Stimulated activated naive CD8-positive, alpha-beta T cell treated with anti-CD3 and anti-CD28 coated beads, Interleukin-15, Interleukin-2, amounts not matched to agents 100 ng/mL and 50 ng/mL, for 24 hours (primary cell): ENCODE results near the gene FAF1.
"Not testable (repeated sequence)": the region's sequence is repeated elsewhere in the genome, so short reads cannot be mapped to it uniquely, and the experiment has no call there.

Experiments used
- H3K27ac Mint-ChIP-seq: one replicate; pipeline ENCODE4 v1.8.0; 2021; ENCODE audit warnings: mild to moderate bottlenecking, mixed read lengths
- H3K27me3 Mint-ChIP-seq: one replicate; pipeline ENCODE4 v1.8.0; 2021; ENCODE audit warnings: mixed read lengths
- H3K36me3 Mint-ChIP-seq: one replicate; pipeline ENCODE4 v1.8.0; 2021; ENCODE audit warnings: low read depth, mixed read lengths
- H3K4me1 Mint-ChIP-seq: one replicate; pipeline ENCODE4 v1.8.0; 2021; ENCODE audit warnings: low read depth, mixed read lengths
- H3K4me3 Mint-ChIP-seq: one replicate; pipeline ENCODE4 v1.8.0; 2021; ENCODE audit warnings: mild to moderate bottlenecking, mixed read lengths
- H3K9me3 Mint-ChIP-seq: one replicate; pipeline ENCODE4 v1.8.0; 2021; ENCODE audit warnings: mixed read lengths

FAF1 gene

GRCh38 chr1:50952566-50952965, 7.5 kb downstream of the FAF1 start:
- peaks cover 51% of the 10 kb centered on the region for H3K4me1 Mint-ChIP-seq
- not testable (repeated sequence) for H3K27me3 Mint-ChIP-seq, H3K27ac Mint-ChIP-seq, H3K9me3 Mint-ChIP-seq, H3K4me3 Mint-ChIP-seq
- peaks cover 18% of the 10 kb centered on the region for H3K36me3 Mint-ChIP-seq

- H3K4me1 Mint-ChIP-seq: peaks cover 42% of the 10 kb centered on the region
- H3K27ac Mint-ChIP-seq: no peak overlapping the region
- no peak overlapping the region for H3K4me3 Mint-ChIP-seq
- H3K9me3 Mint-ChIP-seq: no peaks in the 10 kb centered on the region
- no peaks in the 10 kb centered on the region for H3K27me3 Mint-ChIP-seq
- H3K36me3 Mint-ChIP-seq: peaks cover 22% of the 10 kb centered on the region
These were observed 9.7 kb downstream of the FAF1 start for GRCh38 chr1:50950396-50950795.

- peaks cover 29% of the 10 kb centered on the region for H3K36me3 Mint-ChIP-seq
- no peaks in the 10 kb centered on the region for H3K9me3 Mint-ChIP-seq
- no peak overlapping the region for H3K4me3 Mint-ChIP-seq
- no peak overlapping the region for H3K27ac Mint-ChIP-seq
- H3K4me1 Mint-ChIP-seq: peaks cover 40% of the 10 kb centered on the region
- no peaks in the 10 kb centered on the region for H3K27me3 Mint-ChIP-seq
These were observed 10.6 kb downstream of the FAF1 start for GRCh38 chr1:50949286-50949982.

DNA sequence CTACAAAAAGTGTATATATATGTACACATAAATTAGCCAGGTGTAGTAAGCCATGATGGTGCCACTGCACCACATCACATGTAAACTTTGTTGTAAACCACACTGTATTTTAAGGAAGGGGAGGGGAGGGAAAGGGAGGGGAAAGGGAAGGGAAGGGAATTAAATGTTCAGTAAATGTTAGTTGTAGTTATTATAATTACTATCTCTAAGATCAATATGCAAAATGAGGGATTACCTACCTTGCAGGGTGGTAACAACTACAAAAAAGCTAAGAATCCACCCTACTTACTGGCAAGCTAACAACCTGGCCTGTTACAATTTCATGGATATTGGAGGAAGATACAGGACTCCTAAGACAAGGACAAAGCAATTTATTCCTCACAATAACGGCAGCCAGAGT, 17.7 kb downstream of the FAF1 start:
- H3K4me1 Mint-ChIP-seq: peaks cover 16% of the 10 kb centered on the region
- no peaks in the 10 kb centered on the region for H3K27me3 Mint-ChIP-seq
- H3K36me3 Mint-ChIP-seq: peaks cover 23% of the 10 kb centered on the region
- H3K9me3 Mint-ChIP-seq: no peaks in the 10 kb centered on the region
- no peak overlapping the region for H3K27ac Mint-ChIP-seq
- no peak overlapping the region for H3K4me3 Mint-ChIP-seq

DNA sequence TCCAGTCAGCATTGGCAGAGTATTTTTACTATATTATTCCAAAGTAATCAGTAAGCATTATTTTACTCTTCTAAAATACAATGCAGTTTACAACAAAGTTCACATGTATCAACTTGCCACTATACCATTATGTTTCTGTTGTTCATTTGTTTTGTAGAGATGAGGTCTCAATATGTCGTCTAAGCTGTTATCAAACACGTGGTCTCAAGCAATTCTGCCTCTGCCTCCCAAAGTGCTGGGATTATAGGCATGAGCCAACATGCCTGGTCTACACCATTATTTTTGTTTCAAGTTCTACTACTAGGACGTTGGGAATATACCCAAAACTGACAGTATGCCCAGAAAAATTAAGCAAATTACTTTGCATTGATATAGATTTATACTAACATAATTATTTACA, 19.8 kb downstream of the FAF1 start:
- Mint-ChIP-seq H3K4me1 (peaks cover 31% of the 10 kb centered on the region), H3K4me3 (no peak overlapping the region), H3K27ac (no peak overlapping the region), H3K36me3 (peaks cover 19% of the 10 kb centered on the region), H3K9me3 (no peaks in the 10 kb centered on the region), H3K27me3 (no peaks in the 10 kb centered on the region)

- Mint-ChIP-seq H3K27ac (no peak overlapping the region), H3K36me3 (peaks cover 13% of the 10 kb centered on the region), H3K9me3 (no peaks in the 10 kb centered on the region), H3K4me1 (peaks cover 36% of the 10 kb centered on the region), H3K27me3 (no peaks in the 10 kb centered on the region), H3K4me3 (no peak overlapping the region)
These were observed 23.7 kb downstream of the FAF1 start for GRCh38 chr1:50936321-50936720.

DNA sequence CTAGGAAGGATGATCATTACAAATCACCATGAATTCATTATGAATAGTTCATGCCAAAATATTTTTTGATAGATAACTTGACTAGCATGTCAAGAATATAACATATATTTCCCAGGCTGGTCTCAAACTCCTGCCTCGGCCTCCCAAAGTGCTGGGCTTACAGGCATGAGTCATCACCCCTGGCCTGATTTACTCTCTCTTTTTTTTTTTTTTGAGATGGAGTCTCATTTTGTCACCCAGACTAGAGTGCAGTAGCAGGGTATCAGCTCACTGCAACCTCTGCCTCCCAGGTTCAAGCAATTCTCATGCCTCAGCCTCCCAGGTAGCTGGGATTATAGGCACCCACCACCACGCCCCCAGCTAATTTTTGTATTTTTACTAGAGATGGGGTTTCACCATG, 24.8 kb downstream of the FAF1 start:
- not testable (repeated sequence) for H3K9me3 Mint-ChIP-seq, H3K27ac Mint-ChIP-seq, H3K27me3 Mint-ChIP-seq, H3K4me3 Mint-ChIP-seq
- Mint-ChIP-seq H3K36me3 (peaks cover 15% of the 10 kb centered on the region), H3K4me1 (peaks cover 47% of the 10 kb centered on the region)

DNA sequence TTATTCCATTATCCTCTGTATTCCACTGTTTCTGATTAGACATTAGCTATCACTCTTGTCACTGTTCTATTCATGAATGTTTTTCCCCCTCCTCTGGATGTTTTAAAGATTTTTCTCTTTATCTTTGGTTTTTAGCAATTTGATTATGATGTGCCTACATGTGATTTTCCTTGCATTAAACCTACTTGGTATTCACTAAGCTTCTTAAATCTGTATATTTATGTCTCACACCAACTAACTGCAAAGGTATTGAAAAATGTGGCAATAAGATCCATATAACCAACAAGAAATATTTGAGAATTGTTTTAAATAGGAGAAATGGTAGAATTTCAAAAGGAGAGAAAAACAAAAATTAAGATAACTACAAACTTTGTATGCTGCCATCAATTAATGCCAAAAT, 25.2 kb downstream of the FAF1 start:
- no peaks in the 10 kb centered on the region for H3K9me3 Mint-ChIP-seq
- peaks cover 51% of the 10 kb centered on the region for H3K4me1 Mint-ChIP-seq
- H3K36me3 Mint-ChIP-seq: peaks cover 15% of the 10 kb centered on the region
- H3K4me3 Mint-ChIP-seq: no peak overlapping the region
- no peak overlapping the region for H3K27ac Mint-ChIP-seq
- H3K27me3 Mint-ChIP-seq: no peaks in the 10 kb centered on the region

DNA sequence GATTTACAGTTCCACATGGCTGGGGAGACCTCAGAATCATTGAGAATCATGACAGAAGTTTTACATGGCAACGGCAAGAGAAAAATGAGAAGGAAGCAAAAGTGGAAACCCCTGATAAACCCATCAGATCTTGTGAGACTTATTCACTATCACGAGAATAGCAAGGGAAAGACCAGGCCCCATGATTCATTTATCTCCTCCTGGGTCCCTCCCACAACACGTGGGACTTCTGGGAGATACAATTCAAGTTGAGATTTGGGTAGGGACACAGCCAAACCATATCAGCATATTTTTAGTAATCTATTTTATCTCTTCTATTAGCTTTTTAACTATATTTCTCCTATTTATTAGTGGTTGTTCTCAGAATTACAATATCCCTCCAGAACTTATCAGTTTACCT, 26.3 kb downstream of the FAF1 start:
- not testable (repeated sequence) for H3K27me3 Mint-ChIP-seq, H3K4me3 Mint-ChIP-seq, H3K9me3 Mint-ChIP-seq, H3K27ac Mint-ChIP-seq
- Mint-ChIP-seq H3K36me3 (peaks cover 15% of the 10 kb centered on the region), H3K4me1 (peaks cover 53% of the 10 kb centered on the region)

DNA sequence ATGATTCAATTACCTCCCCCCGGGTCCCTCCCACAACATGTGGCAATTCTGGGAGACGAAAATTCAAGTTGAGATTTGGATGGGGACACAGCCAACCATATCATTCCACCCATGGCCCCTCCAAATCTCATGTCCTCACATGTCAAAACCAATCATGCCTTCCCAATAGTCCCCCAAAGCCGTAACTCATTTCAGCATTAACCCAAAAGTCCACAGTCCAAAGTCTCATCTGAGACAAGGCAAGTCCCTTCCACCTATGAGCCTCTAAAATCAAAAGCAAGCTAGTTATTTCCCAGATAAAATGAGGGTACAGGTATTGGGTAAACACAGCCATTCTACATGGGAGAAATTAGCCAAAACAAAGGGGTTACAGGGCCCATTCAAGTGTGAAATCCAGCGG, 28.0 kb downstream of the FAF1 start:
- H3K9me3 Mint-ChIP-seq, H3K4me3 Mint-ChIP-seq, H3K27me3 Mint-ChIP-seq, H3K27ac Mint-ChIP-seq: not testable (repeated sequence)
- Mint-ChIP-seq H3K36me3 (peaks cover 22% of the 10 kb centered on the region), H3K4me1 (peaks cover 53% of the 10 kb centered on the region)

DNA sequence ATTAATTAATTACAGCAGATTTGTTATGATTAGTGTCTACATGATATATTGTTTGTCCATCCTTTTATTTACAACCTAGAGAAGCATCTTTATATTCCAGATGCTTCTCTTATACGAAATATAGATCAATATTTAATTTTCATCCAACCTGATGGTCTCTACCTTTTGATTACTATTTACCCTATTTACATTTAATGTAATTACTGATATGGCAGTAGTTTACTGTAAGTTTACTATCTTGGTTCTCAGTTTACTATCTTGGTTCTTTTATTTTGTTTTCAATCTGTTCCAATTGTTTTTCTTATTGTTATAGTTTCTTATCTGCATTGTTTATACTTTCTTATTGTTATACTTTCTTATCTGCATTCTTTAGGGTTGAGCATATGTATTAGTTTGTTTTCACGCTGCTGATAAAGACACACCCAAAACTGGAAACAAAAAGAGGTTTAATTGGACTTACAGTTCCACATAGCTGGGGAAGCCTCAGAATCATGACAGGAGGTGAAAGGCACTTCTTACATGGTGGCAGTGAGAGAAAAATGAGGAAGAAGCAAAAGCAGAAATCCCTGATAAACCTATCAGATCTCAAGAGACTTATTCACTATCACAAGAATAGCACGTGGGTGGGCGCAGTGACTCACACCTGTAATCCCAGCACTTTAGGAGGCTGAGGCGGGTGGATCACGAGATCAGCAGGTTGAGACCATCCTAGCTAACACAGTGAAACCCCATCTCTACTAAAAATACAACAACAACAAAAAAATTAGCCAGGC, 28.9 kb downstream of the FAF1 start:
- H3K9me3 Mint-ChIP-seq: no peaks in the 10 kb centered on the region
- peaks cover 46% of the 10 kb centered on the region for H3K4me1 Mint-ChIP-seq
- H3K27me3 Mint-ChIP-seq: no peaks in the 10 kb centered on the region
- no peak overlapping the region for H3K4me3 Mint-ChIP-seq
- H3K36me3 Mint-ChIP-seq: peaks cover 26% of the 10 kb centered on the region
- no peak overlapping the region for H3K27ac Mint-ChIP-seq

- Mint-ChIP-seq H3K27me3 (no peaks in the 10 kb centered on the region), H3K9me3 (no peaks in the 10 kb centered on the region), H3K4me3 (no peak overlapping the region), H3K36me3 (peaks cover 32% of the 10 kb centered on the region), H3K27ac (no peak overlapping the region), H3K4me1 (peaks cover 40% of the 10 kb centered on the region)
These were observed 29.9 kb downstream of the FAF1 start for GRCh38 chr1:50930193-50930592.

GRCh38 chr1:50929376-50929958, 30.6 kb downstream of the FAF1 start:
- Mint-ChIP-seq H3K4me1 (peaks cover 40% of the 10 kb centered on the region), H3K4me3 (no peak overlapping the region), H3K36me3 (peaks cover 34% of the 10 kb centered on the region), H3K27me3 (no peaks in the 10 kb centered on the region), H3K9me3 (no peaks in the 10 kb centered on the region), H3K27ac (no peak overlapping the region)

DNA sequence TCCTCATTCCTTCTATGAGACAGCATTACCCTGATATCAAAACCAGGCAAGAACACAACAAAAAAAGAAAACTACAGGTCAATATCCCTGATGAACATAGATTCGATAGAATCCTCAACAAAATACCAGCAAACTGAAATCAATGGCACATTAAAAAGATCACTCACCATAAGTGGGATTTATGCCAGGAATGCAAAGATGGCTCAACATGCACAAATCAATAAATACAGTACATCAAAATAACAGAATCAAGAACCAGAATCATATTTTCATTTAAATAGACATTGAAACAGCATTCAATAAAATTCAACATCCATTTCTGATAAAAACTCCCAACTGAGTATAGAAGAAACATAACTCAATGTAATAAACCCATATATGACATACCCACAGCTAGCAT, 36.5 kb downstream of the FAF1 start:
- H3K27ac Mint-ChIP-seq: no peak overlapping the region
- H3K4me1 Mint-ChIP-seq: peaks cover 5% of the 10 kb centered on the region
- H3K4me3 Mint-ChIP-seq: no peak overlapping the region
- H3K27me3 Mint-ChIP-seq: no peaks in the 10 kb centered on the region
- H3K36me3 Mint-ChIP-seq: peaks cover 56% of the 10 kb centered on the region
- peaks cover 15% of the 10 kb centered on the region for H3K9me3 Mint-ChIP-seq

GRCh38 chr1:50921029-50921428, 39.0 kb downstream of the FAF1 start:
- H3K36me3 Mint-ChIP-seq: peaks cover 46% of the 10 kb centered on the region
- H3K27me3 Mint-ChIP-seq: no peaks in the 10 kb centered on the region
- peaks cover 15% of the 10 kb centered on the region for H3K9me3 Mint-ChIP-seq
- no peak overlapping the region for H3K27ac Mint-ChIP-seq
- H3K4me1 Mint-ChIP-seq: peaks cover 17% of the 10 kb centered on the region
- no peak overlapping the region for H3K4me3 Mint-ChIP-seq
